DMS 273 treated with DMSO at 0.1 percent for 48 hours (cell line): ENCODE measurements around the gene RALGAPA2.

ENCODE experiments used
- DNase-seq: peaks from one replicate; lab custom pipeline; 2025; lab: John Stamatoyannopoulos, UW

The RALGAPA2 gene

DNA sequence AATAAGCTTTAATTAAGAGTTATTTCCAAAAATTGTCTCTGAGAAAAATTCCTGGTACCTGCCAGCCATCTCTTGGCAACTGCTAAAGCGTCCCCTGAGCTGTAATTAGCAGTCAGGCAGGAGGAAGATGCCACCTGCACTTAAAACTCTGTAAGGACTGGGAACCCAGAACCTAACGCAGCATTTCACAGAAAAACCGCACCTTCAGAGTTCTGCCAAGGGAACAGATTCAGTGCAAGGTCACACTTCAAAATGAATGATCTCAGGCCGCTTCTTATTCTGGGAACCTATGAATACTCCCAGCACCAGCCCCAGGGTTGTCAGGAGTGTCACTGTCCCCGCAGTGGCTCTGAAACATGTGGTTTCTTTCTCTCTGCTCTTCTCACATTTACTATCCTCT lies 307.8 kb downstream of the RALGAPA2 start:
- no peak for DNase-seq

DNA sequence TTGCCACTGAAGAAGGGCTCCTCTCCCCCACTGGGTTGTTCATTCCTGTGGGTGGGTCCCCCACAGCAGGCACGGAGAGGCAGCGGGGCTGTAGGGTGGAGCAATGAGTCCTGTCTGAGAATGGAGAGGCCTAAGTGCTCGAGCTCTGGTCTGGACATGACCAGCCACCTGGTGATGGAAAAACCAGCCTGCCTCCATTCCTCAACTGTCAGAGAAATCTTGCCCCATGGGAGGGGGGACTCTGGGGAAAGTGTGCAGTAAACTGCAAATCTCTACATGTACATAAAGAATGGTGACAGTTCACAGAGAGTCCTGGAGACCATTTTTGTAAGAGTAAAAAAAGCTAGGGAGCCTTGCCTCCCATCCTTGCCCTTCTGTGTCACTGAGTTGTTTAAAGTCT lies 310.5 kb downstream of the RALGAPA2 start:
- DNase-seq, result no peak

DNA sequence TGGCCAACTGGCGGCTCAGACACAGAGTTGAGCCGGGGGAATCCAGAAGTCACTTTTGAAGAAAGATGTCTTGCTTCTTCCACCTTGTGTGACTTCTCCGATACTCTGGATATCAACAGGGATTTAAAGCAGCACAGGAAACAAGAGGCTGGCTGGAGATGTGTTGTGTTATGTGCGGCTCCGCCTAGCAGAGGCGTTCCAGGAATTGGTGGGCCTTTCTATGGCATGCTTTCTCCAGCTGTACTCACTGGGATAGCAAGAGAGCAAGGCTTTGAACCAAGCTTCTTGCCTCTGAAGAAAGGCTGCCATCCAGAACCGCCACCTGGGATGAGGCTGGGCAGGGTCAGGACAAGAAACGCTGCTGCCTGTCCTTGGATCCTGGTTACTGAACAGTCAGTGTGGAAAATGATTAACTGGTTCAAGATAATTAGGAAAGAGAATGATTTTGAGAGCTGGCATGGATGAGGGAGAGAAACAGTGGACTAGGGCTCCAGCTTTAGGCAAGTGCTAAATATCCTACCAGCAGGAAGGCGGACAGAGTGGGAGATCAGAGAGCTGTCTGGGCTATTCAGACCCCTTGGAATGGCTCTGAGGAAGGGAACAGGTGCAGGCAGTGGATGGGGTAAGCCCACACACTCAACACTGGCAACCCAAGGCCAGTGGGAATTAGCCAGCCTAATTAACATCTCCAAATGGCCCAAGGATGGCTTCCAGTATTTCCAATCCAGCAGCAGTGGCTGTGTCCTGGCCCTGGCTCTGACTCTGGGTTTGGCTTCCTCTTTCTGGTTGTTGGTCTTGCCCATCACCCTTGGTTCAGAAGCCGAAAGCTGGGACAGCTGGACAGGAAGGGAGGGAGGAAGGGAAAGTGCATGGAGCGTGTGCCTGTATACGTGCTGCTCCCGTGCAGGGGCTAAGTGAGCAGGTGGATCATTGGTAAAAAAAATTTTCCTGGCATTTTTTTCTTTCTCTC lies 312.6 kb downstream of the RALGAPA2 start:
- DNase-seq, result no peak

DNA sequence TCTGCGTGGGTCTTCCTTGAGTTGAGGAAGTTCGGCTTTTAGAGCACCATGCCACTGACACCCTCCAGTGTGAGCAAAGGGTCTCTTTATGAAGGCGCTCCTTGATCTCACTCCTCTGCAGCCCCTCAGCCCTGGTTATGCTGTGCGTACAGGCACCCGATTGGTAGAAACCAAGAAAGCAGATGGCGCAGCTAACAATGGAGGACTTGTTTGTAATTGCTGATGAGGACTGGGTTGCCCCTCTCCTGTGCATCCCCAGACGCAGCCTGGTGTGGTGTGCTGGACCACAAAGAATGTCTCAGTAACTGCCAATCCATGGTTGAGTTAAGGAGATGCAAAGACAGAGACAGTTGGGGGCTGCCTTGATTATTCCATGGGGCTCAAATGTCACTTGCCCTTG lies 314.3 kb downstream of the RALGAPA2 start:
- no peak for DNase-seq

DNA sequence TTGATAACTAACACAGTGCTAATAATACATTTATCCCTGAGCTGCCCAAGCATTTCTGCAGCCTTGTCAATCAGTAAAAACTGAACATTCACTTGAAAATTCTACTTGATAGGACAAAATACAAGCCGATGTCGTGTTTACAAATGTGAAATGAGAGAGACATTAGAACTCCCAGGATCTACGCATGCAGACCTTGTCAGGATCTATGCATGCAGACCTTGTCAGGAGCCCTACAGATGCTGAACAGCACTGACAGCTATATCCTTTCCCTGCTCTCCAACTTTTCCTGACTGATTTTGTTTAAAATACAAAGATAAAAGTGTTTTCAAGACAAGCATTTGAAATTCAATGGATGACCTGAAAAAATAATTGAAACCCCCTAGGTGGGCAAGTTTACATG lies 315.6 kb downstream of the RALGAPA2 start:
- DNase-seq, result no peak

DNA sequence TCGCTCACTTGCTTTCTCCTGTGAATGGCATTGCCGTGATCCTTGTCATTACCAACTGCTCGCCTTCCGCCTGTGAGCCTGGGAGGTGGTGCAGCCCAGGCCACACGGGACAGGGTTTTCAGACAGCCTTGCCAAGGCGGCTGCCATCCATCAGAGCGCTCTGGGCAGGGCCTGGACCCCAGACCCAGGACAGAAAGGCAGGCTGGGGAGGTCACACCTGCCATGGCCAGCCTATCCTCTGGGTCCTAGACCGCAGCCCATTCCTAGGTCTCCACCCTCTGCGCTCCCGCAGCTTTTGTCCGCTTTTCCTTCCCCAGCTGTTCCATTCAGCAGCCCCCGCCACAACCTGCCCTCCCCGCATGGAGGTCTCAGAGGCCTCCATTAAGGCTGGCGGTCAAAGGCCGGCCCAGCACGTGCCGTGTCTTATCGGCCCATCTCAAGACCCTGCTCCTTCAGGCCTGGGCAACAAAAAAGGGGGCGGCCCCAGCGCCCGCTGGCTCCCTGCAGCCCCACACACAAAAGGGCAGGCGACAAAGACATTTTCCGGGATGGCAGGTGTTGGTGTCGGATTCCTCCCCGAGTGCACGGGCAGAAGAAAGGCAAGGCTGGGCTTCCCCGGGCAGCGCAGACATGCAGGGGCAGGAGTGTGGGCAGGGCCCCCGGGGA lies 316.4 kb downstream of the RALGAPA2 start:
- no peak for DNase-seq

DNA sequence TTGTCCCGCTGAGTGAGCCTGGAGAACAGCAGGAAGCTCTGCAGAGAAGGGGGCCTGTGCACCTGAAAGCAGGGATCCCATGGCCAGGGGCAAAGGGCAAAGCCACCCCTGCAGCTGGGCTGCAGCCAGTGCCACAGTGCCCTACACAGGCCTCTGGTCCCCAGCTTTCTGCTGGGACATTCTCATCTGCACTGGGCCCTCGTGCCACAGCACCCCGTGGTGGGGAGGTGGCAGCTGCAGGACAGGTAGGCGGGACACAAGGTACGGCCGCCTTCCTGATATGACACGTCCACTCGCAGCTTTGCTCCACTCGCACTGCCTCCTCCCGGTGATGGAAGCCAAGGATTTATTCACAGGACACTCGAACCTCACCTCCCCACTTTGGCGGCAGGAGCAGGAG lies 317.4 kb downstream of the RALGAPA2 start:
- no peak for DNase-seq

DNA sequence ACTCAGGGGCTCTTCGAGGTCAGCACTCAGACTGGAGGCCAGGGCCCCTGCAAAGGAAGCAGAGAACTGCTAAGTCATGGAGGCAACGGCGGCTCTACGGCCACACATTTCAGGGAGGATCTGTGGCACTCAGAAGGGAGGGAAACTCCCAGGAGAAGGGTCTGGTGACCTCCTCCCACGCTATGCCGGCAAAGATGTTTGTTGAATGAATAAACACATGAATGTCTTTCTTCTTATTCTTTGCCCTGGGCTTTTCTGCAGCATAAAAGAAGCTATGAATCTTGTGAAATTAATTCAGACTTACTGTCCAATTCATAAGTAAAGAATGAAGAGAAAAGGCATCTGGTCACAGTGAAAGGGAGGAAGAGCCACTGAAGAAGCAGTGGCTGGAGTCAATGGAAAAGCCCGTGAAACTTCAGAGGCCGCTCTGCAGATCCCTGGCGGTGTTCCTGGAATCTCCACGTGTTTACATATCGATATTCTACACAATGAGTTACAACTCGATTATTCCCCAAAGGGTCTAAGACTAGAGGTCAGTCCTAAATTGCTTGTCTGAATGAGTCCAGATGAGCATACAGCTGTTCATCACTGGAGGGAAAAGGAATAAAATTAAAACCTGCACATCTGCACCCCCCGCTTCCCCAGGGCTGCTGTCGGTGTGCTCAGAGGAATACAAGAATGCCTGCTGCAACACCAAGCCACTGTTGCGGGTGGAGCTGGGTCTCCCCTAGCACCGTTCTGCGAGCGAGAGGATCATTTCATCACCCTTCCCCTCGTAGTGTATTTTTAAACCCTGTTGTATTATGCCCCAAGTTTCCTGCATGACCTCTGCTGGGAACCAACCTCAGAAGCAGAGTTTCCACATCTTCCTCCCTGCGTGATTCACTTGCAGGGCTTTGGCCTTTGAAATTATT lies 319.0 kb downstream of the RALGAPA2 start:
- no peak for DNase-seq

DNA sequence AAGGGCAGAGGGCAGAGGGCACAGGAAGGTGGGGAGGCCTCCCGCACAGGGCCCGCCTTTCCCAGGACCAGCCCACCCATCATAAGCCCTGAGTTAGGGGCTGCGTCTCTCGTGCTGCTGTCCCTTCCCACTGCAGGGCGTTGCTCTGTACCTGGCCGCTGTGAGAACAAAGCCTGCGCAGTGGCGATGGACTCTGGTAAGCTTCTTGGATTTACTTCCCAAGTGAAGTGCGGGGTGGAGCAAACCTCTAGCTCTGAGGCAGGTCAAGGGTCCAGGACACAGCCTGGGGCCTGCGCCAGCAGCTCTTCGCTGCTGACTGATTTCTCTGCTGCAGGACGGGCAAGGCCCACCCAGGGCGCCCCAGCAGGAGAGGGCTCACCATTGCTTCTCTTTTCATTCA lies 320.7 kb downstream of the RALGAPA2 start:
- DNase-seq, result no peak

DNA sequence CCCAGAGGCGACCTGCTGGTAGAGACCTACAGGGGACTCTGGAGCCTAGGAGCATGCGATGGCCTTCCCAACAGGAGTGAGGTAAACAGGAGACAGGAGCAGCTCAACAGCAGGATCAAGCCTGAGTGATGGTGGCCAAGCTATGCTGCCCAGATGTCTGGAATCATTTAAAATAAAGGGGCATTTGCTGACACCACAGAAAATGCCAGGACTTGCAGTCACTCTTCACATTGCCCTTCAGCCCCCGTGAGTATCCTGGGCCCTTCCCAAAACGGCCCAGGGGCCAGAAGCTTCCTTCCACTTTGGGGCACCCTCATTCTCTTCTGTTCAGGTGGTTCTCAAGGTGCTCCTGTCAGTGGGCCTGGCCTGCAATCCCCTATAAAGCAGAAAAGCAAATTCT lies 321.3 kb downstream of the RALGAPA2 start:
- no peak for DNase-seq

DNA sequence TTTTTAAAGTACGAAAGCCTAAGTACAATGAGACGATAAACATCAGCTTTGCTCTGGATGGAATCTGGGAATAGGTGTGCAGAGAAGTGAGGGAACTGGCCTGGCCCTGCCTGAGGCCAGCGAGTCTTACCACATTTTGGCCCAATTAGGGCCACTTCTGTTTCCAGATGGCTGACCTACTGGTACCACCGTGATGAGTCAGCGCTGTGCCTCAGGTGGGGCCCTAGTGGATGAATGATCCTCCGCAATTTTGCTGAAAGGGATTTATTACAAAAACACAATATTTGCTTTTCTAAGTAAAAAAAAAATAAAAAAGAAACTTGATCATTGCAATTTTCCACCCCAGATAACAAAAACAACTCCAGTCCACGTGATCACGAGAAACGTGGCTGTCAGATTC lies 322.1 kb downstream of the RALGAPA2 start:
- DNase-seq, result no peak

DNA sequence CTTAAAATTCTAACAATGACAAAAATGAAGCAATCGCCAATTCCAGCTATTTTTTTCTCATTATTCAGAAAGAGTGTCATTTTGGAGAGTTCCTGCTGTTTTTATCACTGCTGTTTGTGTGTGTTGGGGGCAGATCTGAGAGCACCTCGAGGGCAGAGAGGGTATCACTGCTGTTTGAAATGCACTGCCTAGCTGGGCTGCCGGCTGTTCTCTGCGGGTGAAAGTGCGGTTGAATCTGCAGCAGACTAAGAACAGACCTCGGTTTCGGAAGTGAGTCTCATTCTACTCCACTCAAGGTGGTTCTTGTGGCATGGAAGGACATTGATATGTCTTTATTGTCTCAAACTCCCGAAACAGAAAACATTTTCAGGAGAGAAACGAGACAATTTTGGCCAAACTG lies 326.3 kb downstream of the RALGAPA2 start:
- DNase-seq, result no peak

DNA sequence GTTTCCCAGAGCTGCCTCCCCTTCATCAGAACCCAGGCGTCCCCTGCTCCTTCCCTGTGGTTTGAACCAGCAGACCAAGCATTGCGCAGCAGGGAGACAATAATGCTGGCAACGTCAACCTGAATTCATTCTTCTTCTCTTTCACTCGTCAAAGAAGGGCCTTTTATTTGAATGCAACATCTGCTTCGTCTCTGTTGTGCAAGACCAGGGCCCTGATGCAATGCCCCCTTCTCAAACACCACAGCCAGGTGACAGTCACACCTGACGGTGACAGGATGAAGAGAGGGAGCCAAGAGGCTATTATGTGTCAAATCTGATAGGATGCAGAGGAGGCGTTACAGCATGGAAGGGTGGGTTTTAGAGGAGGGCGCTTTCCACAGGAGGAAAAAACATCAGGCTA lies 336.6 kb downstream of the RALGAPA2 start:
- no peak for DNase-seq

DNA sequence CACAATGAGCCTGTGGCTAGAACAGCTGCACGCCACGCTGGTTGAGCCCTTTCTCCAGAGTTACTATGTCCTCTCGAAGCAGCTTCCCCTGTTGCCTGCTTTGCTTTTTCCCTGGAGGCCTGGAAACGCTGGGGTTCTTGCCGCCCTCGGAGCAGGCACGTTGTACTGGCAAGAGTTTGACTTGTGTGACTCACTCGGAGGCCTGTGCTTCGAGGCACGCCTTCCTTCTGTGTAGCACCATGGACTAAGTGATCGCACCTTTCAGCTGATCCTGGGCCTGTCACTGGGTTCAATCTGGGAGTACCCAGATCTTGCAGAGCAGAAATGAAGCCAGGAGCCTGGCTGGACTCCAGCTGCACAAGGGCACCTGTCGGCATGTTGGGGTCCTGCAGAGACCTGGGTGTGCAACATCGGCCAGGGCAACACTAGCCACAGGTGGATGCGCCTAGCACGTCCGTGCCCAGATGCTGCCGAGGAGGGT lies 339.3 kb downstream of the RALGAPA2 start:
- no peak for DNase-seq

DNA sequence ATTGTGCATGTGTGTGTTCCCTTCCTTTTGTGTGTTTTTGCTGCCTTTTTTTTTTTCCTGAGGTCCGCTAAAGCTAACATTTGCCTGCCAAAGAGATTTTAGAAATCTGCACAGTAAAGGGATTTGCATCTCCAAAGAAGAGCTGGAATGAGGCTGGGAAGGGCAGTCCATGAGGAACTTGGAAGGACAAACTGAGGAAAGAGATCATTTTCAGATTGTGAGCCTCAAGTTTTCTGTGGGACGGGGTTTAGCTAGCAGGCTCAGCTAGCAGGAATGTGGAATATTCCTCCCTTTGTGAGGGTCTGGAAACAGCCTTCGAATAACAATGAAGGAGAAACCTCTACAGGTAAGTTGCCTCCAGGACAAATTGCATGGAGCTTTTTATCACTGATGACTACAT lies 340.8 kb downstream of the RALGAPA2 start:
- no peak for DNase-seq

DNA sequence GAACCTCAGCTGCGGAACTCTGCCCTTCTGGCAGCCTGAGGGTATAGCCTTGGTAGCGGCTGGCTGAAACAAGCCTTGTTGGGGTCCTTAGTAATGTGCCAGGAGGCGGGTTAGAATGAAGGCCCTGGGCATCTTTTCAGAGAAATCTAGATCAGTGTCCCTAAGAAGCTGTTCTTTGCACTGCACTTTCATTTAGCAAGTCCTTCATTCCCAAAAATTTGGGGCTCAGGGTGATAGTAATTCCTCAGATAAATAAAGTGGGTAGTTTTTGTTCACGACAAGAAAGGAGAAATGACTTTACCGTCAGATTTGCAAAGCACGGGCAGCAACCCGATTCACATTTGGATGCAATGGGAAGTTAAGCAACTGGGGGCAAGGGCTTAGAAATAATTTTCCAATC lies 341.4 kb downstream of the RALGAPA2 start:
- DNase-seq, result no peak

DNA sequence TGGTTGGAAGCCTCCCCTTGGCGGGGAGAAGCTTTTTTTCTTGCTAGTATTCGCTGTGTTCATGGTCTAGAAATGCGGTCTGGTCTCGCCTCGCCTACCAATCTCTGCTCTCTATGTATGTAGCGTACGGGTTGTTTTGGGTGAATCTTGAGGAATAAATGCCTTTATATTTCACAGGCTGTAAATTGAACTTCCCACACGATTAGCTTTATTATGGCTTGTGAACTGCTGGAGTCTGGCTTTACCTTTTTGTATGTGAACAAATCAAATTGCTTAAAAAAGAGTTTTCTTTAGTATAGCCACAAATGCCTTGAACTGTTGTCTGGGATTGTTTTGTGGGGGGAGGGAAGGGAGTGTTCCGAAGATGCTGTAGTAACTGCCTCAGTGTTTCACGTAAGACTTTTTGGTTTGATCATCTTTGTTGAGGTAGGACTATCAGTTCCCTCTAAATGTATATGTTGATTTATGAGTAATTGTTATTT lies 342.3 kb downstream of the RALGAPA2 start:
- DNase-seq, result peak; percentile 23

DNA sequence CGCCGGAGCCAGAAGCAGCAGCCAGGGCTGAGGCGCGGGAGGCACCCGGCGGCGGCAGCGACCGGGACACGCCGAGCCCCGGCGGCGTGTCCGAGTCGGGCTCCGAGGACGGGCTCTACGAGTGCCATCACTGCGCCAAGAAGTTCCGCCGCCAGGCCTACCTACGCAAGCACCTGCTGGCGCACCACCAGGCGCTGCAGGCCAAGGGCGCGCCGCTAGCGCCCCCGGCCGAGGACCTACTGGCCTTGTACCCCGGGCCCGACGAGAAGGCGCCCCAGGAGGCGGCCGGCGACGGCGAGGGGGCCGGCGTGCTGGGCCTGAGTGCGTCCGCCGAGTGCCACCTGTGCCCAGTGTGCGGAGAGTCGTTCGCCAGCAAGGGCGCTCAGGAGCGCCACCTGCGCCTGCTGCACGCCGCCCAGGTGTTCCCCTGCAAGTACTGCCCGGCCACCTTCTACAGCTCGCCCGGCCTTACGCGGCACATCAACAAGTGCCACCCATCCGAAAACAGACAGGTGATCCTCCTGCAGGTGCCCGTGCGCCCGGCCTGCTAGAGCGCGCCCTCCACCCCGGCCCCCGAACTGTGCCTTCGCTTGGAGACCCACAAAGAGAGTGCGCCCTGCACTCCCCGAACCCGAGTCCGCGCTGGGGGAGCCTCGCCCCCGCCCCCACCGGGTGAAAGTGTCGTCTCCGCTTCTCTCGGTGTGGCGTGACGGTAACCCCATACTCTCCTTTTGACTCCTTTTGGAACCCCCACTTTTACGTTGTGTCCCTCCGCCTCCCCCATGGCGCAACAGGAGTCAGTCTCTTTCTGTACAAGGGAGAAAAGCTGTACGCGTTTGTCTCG lies 343.0 kb downstream of the RALGAPA2 start:
- no peak for DNase-seq

DNA sequence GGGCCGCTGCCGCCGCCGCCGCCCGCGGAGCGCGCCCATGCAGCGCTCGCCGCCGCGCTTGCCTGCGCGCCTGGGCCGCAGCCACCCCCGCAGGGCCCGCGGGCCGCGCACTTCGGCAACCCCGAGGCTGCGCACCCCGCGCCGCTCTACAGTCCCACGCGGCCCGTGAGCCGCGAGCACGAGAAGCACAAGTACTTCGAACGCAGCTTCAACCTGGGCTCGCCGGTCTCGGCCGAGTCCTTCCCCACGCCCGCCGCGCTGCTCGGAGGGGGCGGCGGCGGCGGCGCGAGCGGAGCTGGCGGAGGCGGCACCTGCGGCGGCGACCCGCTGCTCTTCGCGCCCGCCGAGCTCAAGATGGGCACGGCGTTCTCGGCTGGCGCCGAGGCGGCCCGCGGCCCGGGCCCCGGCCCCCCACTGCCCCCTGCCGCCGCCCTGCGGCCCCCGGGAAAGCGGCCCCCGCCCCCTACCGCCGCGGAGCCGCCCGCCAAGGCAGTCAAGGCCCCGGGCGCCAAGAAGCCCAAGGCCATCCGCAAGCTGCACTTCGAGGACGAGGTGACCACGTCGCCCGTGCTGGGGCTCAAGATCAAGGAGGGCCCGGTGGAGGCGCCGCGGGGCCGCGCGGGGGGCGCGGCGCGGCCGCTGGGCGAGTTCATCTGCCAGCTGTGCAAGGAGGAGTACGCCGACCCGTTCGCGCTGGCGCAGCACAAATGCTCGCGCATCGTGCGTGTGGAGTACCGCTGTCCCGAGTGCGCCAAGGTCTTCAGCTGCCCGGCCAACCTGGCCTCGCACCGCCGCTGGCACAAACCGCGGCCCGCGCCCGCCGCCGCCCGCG lies 343.8 kb downstream of the RALGAPA2 start:
- DNase-seq, result no peak
